Measurements from ENCODE around the gene NPEPPS. TPM values are rescaled to one million over a fixed set of nuclear protein-coding genes. Genes with fewer than 3 reads are reported as not detected.

Gene NPEPPS
- total RNA-seq, 1 experiment from 2014 or later, result 342 TPM

DNA sequence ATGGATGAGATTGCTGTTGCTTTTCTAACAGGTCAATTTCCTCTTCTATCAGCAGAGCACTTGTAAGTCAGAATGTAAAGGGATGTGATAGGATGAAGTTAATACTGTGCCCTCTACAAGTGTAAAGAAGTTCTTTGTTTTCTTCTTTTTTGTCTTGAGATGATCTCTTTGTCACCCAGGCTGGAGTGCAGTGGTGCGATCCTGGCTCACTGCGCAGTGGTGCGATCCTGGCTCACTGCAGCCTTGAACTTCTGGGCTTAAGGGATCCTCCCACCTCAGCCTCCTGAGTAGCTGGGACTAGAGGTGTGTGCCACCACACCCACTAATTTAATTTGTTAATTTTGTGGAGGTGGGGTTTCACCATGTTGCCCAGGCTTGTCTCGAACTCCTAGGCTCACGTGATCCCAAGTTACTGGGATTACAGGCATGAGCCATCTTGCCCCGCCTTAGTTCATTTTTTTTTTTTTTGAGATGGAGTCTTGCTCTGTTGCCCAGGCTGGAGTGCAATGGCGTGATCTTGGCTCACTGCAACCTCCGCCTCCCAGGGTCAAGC lies 97.2 kb downstream of the NPEPPS start:
- H3K27me3 Mint-ChIP-seq (ENCODE audit: unreplicated experiment), result no peaks in the 10 kb centered on the region
- intact Hi-C loops (cut with micrococcal nuclease; ENCODE audit: unreplicated experiment), result no loop called here
- CTCF ChIA-PET, result interaction anchor here (0.6 to 1.2 kb wide), 2 partner anchors 21 to 83 kb away, joined by 3 read pairs; no protein-coding TSS in a partner anchor
- no peaks in the 10 kb centered on the region for H3K4me1 Mint-ChIP-seq (ENCODE audit: low read depth, unreplicated experiment)
- no peak for DNase-seq
- TF ChIP-seq, protein P1, sequence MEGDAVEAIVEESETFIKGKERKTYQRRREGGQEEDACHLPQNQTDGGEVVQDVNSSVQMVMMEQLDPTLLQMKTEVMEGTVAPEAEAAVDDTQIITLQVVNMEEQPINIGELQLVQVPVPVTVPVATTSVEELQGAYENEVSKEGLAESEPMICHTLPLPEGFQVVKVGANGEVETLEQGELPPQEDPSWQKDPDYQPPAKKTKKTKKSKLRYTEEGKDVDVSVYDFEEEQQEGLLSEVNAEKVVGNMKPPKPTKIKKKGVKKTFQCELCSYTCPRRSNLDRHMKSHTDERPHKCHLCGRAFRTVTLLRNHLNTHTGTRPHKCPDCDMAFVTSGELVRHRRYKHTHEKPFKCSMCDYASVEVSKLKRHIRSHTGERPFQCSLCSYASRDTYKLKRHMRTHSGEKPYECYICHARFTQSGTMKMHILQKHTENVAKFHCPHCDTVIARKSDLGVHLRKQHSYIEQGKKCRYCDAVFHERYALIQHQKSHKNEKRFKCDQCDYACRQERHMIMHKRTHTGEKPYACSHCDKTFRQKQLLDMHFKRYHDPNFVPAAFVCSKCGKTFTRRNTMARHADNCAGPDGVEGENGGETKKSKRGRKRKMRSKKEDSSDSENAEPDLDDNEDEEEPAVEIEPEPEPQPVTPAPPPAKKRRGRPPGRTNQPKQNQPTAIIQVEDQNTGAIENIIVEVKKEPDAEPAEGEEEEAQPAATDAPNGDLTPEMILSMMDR (IDR thresholded peaks at IDR 0.05; ENCODE audit: unreplicated experiment), result no peak
- H3K36me3 Mint-ChIP-seq (ENCODE audit: insufficient read depth, unreplicated experiment), result peaks cover 22% of the 10 kb centered on the region
- H3K4me3 Mint-ChIP-seq (ENCODE audit: low read depth, unreplicated experiment), result no peak overlapping the region
- no peaks in the 10 kb centered on the region for H3K9me3 Mint-ChIP-seq (ENCODE audit: low read depth, unreplicated experiment)
- no TSS peak for BruUV-seq (replicated peaks)
- no peak overlapping the region for H3K27ac Mint-ChIP-seq (ENCODE audit: unreplicated experiment)

GRCh38 chr17:47629826-47630225 lies 98.9 kb downstream of the NPEPPS start:
- peaks cover 8% of the 10 kb centered on the region for H3K36me3 Mint-ChIP-seq (ENCODE audit: insufficient read depth, unreplicated experiment)
- no peak for DNase-seq
- CTCF ChIA-PET, result interaction anchor here (0.5 to 1.3 kb wide), 3 partner anchors 9 to 13 kb away, joined by 3 to 5 read pairs (median 4); no protein-coding TSS in a partner anchor
- no peak overlapping the region for H3K27ac Mint-ChIP-seq (ENCODE audit: unreplicated experiment)
- no peak overlapping the region for H3K4me3 Mint-ChIP-seq (ENCODE audit: low read depth, unreplicated experiment)
- intact Hi-C loops (cut with micrococcal nuclease; ENCODE audit: unreplicated experiment), result no loop called here
- H3K9me3 Mint-ChIP-seq (ENCODE audit: low read depth, unreplicated experiment), result no peaks in the 10 kb centered on the region
- TF ChIP-seq, protein P1 (IDR thresholded peaks at IDR 0.05; ENCODE audit: unreplicated experiment), result no peak
- H3K4me1 Mint-ChIP-seq (ENCODE audit: low read depth, unreplicated experiment), result no peaks in the 10 kb centered on the region
- no TSS peak for BruUV-seq (replicated peaks)
- no peaks in the 10 kb centered on the region for H3K27me3 Mint-ChIP-seq (ENCODE audit: unreplicated experiment)

GRCh38 chr17:47630614-47631013 lies 99.7 kb downstream of the NPEPPS start:
- Mint-ChIP-seq H3K4me3 (ENCODE audit: low read depth, unreplicated experiment) (no peak overlapping the region), H3K36me3 (ENCODE audit: insufficient read depth, unreplicated experiment) (peaks cover 4% of the 10 kb centered on the region), H3K27ac (ENCODE audit: unreplicated experiment) (no peak overlapping the region), H3K9me3 (ENCODE audit: low read depth, unreplicated experiment) (no peaks in the 10 kb centered on the region), H3K4me1 (ENCODE audit: low read depth, unreplicated experiment) (no peaks in the 10 kb centered on the region), H3K27me3 (ENCODE audit: unreplicated experiment) (no peaks in the 10 kb centered on the region)
- BruUV-seq (replicated peaks), result no TSS peak
- CTCF ChIA-PET, result interaction anchor here (0.6 to 1.3 kb wide), 4 partner anchors 9 to 52 kb away, joined by 3 to 5 read pairs (median 4); no protein-coding TSS in a partner anchor
- TF ChIP-seq, protein P1 (IDR thresholded peaks at IDR 0.05; ENCODE audit: unreplicated experiment), result no peak
- DNase-seq, result no peak
- intact Hi-C loops (cut with micrococcal nuclease; ENCODE audit: unreplicated experiment), result no loop called here

DNA sequence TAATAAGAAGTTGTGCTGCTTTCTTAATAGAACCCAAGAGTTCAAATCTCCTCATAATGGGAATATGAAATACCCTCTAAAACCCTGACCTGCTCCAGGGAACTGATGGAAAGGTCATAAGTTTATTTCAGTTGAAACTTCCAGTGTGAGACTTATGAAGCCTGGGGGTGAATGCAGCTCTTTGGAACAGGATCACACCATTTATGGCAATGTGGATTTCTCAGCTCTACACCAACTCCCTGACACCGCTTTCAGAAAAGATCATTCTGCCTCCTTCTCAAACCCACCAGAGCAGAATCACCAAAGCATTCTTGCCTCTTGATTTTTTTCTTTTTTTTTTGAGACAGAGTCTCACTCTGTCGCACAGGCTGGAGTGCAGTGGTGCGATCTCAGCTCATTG lies 102.1 kb downstream of the NPEPPS start:
- Mint-ChIP-seq H3K27me3 (ENCODE audit: unreplicated experiment) (no peaks in the 10 kb centered on the region), H3K36me3 (ENCODE audit: insufficient read depth, unreplicated experiment) (peaks cover 9% of the 10 kb centered on the region), H3K9me3 (ENCODE audit: low read depth, unreplicated experiment) (no peaks in the 10 kb centered on the region), H3K27ac (ENCODE audit: unreplicated experiment) (no peak overlapping the region), H3K4me3 (ENCODE audit: low read depth, unreplicated experiment) (no peak overlapping the region), H3K4me1 (ENCODE audit: low read depth, unreplicated experiment) (no peaks in the 10 kb centered on the region)
- CTCF ChIA-PET, result interaction anchor here (1.5 kb wide), 1 partner anchor 11 kb away, joined by 5 read pairs; no protein-coding TSS in a partner anchor
- DNase-seq, result no peak
- intact Hi-C loops (cut with micrococcal nuclease; ENCODE audit: unreplicated experiment), result no loop called here
- TF ChIP-seq, protein P1 (IDR thresholded peaks at IDR 0.05; ENCODE audit: unreplicated experiment), result no peak
- BruUV-seq (replicated peaks), result no TSS peak

All from Calu3 (cell line).